HG03139 (cell line): ENCODE measurements around the gene SYMPK.
"Not testable (repeated sequence)": the region's sequence is repeated elsewhere in the genome, so short reads cannot be mapped to it uniquely, and the experiment has no call there.

ENCODE experiments used
- ATAC-seq: cut with Tn5 transposase; IDR thresholded peaks from one replicate; pipeline ENCODE4 v1.9.1; 2021; ENCODE audit not compliant: unreplicated experiment

Gene SYMPK

DNA sequence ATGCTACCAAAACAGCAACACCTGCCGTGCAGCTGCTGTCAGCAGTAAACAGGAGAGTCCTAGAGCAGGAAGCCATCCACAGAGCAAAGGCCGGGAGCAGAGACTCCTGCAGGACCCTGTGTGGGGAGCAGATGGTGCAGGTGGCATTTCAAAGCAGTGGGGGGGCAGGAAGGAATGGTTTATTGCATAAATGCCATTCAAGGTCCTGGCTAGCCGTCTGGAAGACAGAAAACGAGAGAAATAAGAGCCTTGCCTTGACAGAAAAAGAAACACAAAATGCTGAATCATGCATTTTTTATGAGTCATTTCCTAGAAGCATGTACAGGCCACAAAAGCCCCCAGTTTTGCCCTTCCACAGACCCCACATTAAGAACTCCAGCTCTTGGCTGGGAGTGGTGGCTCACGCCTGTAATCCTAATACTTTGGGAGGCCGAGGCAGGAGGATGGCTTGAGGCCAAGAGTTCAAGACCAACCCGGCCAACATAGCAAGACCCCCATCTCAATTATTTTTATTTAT is 53.2 kb downstream of the SYMPK start:
- no peak for ATAC-seq

DNA sequence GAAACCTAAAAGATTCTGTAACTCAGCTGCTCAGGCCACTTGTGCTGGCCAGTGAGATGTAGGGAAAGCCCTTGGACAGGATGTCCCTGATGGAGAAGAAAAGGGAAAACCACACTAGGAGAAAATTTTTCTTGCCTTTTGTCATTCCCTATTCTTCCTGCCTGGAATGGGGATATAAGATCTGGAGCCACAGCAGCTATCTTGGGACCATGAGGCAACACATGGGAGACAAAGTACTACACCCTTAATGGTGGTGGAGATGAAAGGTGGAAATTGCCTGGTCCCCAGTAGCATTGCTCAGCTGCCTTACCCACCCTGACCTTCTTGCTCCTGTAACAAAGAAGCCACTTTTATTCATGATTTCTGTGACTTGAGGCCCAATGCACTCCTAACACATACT is 57.2 kb downstream of the SYMPK start:
- ATAC-seq = no peak

DNA sequence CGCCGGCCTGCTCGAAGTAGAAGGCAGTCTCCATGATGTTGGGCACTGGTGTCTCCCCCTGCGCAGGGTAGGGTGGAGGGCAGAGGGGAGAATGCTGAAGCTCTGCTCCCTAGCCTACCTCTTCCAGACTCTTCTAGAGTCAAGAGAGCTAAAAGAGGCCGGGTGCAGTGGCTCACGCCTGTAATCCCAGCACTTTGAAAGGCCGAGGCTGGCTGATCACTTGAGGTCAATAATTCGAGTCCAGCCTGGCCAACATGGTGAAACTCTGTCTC is 58.1 kb downstream of the SYMPK start:
- no peak for ATAC-seq

DNA sequence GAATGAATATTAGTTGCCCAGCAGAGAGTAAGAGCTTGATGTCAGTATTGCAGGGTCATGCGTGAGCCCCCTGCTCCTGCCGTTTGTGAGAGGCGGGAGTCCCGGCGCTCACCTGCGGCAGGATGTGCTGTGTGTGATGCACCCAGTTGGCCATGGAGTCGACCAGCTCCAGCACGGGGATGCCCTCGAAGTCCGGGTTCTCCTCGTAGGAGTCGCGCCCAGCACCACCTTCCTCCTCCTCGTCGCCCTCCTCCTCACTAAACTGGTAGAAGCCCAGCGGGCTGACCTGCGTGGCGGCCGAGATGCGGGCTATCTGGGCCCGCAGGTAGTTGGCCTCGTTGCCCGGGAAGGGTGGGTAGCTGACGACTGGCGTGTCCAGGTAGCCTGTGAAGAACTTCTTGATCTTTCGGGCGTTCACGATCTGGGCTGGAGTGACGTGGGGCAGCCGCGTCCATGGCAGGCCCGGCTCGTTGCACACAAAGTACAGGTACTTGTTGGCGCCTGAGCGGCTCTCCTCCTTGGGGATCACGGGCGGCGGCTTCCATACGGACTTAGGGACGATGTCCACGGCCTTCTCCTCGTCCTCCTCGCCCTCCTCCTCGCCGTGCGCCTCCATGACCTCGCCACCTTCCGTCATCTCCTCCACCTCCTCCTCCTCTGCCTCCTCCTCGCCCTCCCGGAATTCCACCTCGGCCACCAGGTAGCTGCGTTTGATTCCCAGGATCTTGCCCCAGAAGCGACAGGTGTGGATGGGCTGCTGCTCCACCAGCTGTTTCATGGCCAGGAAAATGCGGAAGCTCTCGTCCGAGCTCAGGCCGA is 58.6 kb downstream of the SYMPK start:
- no peak for ATAC-seq

DNA sequence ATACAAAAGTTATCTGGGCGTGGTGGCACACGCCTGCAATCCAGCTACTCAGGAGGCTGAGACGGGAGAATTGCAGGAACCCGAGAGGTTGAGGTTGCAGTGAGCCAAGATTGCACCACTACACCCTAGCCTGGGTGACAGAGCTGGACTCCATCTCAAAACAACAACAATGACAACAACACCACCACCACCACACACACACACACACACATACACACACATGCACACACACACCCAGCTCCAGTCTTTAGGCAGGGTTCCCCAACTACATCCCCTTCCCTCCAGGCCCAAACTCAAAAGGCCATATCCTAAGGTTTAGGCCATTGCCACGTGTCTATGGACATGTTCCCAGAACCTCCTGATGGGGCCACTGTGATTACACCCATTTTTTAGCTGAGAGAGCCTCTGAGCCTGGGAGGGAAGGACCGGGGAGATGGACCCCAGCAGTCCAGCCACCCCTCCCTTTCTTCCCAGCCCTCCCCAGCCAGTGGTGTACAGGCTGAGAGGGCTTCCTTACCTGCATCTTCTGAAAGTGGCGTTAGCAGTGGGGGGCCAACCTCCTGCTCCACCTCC is 61.3 kb downstream of the SYMPK start:
- ATAC-seq = no peak

GRCh38 chr19:45800070-45800553 is 62.8 kb downstream of the SYMPK start:
- no peak for ATAC-seq

DNA sequence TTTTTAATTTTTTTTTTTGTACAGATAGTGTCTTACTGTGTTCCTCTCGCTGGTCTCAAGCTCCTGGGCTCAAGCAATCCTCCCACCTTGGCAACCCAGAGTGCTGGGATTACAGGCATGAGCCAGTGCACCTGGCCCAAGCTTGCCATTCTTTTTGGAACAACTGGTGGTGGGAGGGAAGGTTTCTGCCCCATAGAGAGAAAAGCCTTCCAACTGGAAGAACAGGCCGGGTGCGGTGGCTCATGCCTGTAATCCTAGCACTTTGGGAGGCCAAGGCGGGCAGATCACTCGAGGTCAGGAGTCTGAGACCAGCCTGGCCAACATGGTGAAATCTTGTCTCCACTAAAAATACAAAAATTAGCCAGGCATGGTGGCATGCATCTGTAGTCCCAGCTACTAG is 63.4 kb downstream of the SYMPK start:
- ATAC-seq = not testable (repeated sequence)

DNA sequence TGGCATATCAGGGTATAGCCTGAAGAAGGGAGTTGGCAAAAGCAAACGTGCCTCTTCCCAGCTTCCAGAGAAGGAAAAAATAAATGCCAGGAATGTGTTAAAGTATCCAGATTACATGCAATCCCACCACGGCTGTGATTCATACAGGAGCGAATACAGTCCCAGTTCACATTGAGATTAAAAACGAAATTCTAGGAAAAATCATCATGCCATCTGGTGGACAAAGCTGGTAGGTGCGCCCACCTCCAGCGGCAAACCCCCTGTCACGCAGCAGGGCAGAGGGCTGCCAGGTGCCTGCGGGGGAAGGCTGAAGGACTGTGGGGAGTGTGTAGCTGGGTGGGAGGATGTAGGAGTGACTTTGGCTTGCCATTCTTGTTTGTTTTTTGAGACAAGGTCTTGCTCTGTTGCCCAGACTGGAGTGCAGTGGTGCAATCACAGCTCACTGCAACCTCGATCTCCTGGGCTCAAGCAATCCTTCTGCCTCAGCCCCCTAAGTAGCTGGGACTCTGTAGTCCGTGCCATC is 63.9 kb downstream of the SYMPK start:
- no peak for ATAC-seq

GRCh38 chr19:45794627-45795026 is 68.3 kb downstream of the SYMPK start:
- no peak for ATAC-seq

- ATAC-seq = no peak
Measured at GRCh38 chr19:45793876-45794275, 69.1 kb downstream of the SYMPK start.

GRCh38 chr19:45793178-45793564 is 69.8 kb downstream of the SYMPK start:
- ATAC-seq = no peak

GRCh38 chr19:45792470-45793177 is 70.3 kb downstream of the SYMPK start, which contains the start of gene DMWD:
TSS of gene DMWD (minus strand) at chr19:45792845. CDS start at chr19:45792756, 89 bp downstream.
- ATAC-seq = peak; percentile 90

- ATAC-seq = no peak
Measured at GRCh38 chr19:45791744-45792469, 71.0 kb downstream of the SYMPK start.

DNA sequence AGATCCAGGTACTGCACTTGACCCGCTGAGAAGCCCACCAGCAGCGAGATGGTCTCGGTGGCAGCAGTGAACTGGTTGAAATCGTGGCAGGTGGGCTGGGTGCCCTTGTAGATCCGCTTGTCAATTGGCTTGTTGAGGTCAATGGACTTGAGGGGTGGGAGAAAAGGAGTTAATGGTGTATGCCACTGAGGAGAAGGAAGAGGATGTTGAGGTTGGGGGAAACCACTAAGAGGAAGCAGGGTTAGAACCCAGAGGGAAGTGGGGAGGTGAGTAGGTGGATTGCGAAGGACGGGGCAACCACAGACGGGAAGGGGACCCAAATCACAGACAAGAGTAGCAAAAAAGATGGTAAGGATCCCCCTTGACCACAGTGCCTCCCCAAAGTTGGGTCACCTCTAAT is 72.0 kb downstream of the SYMPK start:
- no peak for ATAC-seq

GRCh38 chr19:45789035-45789786 is 73.7 kb downstream of the SYMPK start:
- no peak for ATAC-seq

GRCh38 chr19:45786533-45786894 is 76.4 kb downstream of the SYMPK start:
- no peak for ATAC-seq

DNA sequence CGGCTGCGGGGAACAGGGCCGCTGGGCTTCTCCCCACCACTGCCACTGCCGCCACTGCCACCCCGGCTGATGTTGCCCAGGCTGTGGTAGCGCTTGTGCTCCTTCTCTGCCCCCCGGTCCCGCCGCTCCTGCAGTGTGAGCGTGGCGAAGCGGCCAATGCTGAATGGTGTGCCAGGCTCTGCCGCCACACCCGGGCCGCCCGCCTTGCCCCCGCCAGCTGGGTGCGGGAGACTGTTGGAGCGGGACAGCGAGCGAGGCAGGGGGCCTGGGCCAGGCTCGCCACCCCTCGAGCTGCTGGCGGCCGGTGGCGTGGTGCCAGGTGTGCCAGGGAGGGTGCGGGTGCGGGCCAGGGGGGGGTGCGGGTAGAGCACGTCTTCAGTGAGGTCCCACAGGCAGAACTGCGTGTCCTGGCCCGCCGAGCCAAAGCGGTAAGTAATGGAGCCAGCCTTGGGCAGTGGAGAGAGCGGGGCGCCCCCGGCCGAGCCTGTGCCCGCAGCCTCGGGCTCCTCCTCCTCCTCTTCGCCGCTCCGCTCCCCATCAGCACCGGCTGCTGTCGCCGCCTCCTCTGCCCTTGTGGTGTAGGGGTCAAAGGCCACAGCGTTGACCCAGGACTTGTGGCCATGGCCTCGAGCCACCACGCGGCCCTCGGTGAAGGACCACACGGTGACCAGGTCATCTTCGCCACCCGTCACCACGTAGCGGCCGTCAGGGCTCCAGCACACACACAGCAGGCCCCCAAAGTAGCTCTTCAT is 77.0 kb downstream of the SYMPK start:
- no peak for ATAC-seq

DNA sequence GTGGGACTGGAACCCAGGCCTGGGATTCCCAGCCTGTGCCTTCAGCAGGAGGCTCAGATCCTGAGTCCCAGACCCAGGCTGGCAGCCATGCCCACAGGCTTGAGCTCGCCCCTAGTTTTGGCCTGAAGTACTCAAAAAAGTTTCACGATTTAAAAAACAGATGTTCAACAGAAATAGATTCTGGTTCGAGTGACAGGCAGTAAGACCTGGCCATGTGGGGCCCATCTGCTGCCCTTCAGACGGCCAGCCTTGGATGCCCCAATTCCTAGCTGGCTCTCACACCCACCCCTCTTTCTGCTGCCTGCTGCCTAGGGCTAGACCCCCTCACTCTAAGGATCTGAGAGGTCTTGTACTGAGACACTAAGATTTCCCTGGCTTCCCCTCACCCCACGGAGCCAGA is 77.8 kb downstream of the SYMPK start:
- no peak for ATAC-seq

DNA sequence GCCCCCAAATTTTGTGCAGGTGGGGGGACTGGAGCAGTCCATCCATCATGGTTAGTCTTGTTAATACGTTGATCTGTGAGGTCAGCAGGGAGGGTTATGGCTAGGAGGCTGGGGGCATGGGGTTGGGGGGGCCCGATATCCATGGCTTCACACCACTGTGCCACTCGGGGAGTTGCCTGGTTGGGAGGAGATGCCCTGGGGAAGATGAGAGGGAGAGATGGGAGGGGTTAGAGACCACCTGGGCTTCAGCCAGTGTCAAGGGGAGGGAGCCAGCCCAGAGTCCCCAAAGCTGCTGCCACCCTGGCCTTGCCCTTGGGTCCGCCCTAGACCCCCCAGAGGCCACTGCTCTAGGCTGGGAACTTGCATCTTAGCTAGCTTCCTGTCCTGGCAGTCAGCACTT is 78.9 kb downstream of the SYMPK start:
- no peak for ATAC-seq
